ENCODE data around the gene ZC3H7B.

ZC3H7B gene

GRCh38 chr22:41368543-41369423 lies 67.5 kb downstream of the ZC3H7B start:
- Histone ChIP-seq H3K27me3 (no peaks in the 10 kb centered on the region), H3K9me3 (no peaks in the 10 kb centered on the region), H3K4me1 (peaks cover 27% of the 10 kb centered on the region), H3K4me3 (ENCODE audit: low read depth, low read length) (no peak overlapping the region; the same call in 1 of the 2 replicates), H3K36me3 (no peaks in the 10 kb centered on the region)
- no peak for TF ChIP-seq CTCF (IDR thresholded peaks at IDR 0.05; ENCODE audit: low read depth, low read length)
- DNase-seq = no peak

- DNase-seq = no peak
- Histone ChIP-seq H3K4me1 (peaks cover 27% of the 10 kb centered on the region), H3K27me3 (no peaks in the 10 kb centered on the region), H3K36me3 (no peaks in the 10 kb centered on the region), H3K9me3 (no peaks in the 10 kb centered on the region), H3K4me3 (ENCODE audit: low read depth, low read length) (no peak overlapping the region)
- no peak; the same call in 1 of the 2 replicates for TF ChIP-seq CTCF (IDR thresholded peaks at IDR 0.05; ENCODE audit: low read depth, low read length)
Measured at GRCh38 chr22:41369424-41369745, 68.1 kb downstream of the ZC3H7B start.

- Histone ChIP-seq H3K27me3 (no peaks in the 10 kb centered on the region), H3K36me3 (no peaks in the 10 kb centered on the region), H3K4me3 (ENCODE audit: low read depth, low read length) (no peak overlapping the region), H3K9me3 (no peaks in the 10 kb centered on the region), H3K4me1 (peaks cover 27% of the 10 kb centered on the region)
- TF ChIP-seq CTCF (IDR thresholded peaks at IDR 0.05; ENCODE audit: low read depth, low read length) = no peak
- DNase-seq = no peak
Measured at GRCh38 chr22:41369837-41370236, 68.5 kb downstream of the ZC3H7B start.

- Histone ChIP-seq H3K36me3 (no peaks in the 10 kb centered on the region), H3K4me1 (peaks cover 8% of the 10 kb centered on the region), H3K9me3 (no peaks in the 10 kb centered on the region), H3K4me3 (ENCODE audit: low read depth, low read length) (no peak overlapping the region), H3K27me3 (no peaks in the 10 kb centered on the region)
- TF ChIP-seq CTCF (IDR thresholded peaks at IDR 0.05; ENCODE audit: low read depth, low read length) = no peak
- DNase-seq = no peak
Measured at GRCh38 chr22:41377846-41378245, 76.5 kb downstream of the ZC3H7B start.

GRCh38 chr22:41380993-41381328 lies 79.6 kb downstream of the ZC3H7B start:
- H3K4me3 ChIP-seq (ENCODE audit: low read depth, low read length) = peak overlapping the region; percentile 34
- no peaks in the 10 kb centered on the region for H3K9me3 ChIP-seq
- H3K4me1 ChIP-seq = peaks cover 17% of the 10 kb centered on the region
- no peaks in the 10 kb centered on the region for H3K27me3 ChIP-seq
- no peaks in the 10 kb centered on the region; the same call in 1 of the 2 replicates for H3K36me3 ChIP-seq
- DNase-seq = no peak
- TF ChIP-seq CTCF (IDR thresholded peaks at IDR 0.05; ENCODE audit: low read depth, low read length) = no peak

- Histone ChIP-seq H3K9me3 (no peaks in the 10 kb centered on the region), H3K4me3 (ENCODE audit: low read depth, low read length) (peak within 1 kb of the TSS; percentile 77), H3K4me1 (peaks cover 17% of the 10 kb centered on the region), H3K27me3 (no peaks in the 10 kb centered on the region), H3K36me3 (no peaks in the 10 kb centered on the region; the same call in 1 of the 2 replicates)
- TF ChIP-seq CTCF (IDR thresholded peaks at IDR 0.05; ENCODE audit: low read depth, low read length) = no peak
- DNase-seq = peak; percentile 100
Measured at GRCh38 chr22:41381329-41382097, 80.2 kb downstream of the ZC3H7B start, which contains the start of gene TEF. Gene TEF (plus strand): TSS chr22:41381942. CDS start chr22:41382045, 103 bp downstream.
